Stimulated activated CD4-positive, alpha-beta T cell treated with anti-CD3 and anti-CD28 coated beads, Interleukin-1b, Interleukin-23, amount 100 ng/mL, for 1 hour (primary cell): Measurements from ENCODE around the gene DNAJC3.
"Not testable (repeated sequence)": the region's sequence is repeated elsewhere in the genome, so short reads cannot be mapped to it uniquely, and the experiment has no call there.

ENCODE experiments used
- DNase-seq, 2 donors: peaks; one replicate each; pipeline ENCODE4 v3.0.0-alpha.2; 2020; ENCODE audit warnings: low read depth in 2 of 2

DNAJC3 gene

DNA sequence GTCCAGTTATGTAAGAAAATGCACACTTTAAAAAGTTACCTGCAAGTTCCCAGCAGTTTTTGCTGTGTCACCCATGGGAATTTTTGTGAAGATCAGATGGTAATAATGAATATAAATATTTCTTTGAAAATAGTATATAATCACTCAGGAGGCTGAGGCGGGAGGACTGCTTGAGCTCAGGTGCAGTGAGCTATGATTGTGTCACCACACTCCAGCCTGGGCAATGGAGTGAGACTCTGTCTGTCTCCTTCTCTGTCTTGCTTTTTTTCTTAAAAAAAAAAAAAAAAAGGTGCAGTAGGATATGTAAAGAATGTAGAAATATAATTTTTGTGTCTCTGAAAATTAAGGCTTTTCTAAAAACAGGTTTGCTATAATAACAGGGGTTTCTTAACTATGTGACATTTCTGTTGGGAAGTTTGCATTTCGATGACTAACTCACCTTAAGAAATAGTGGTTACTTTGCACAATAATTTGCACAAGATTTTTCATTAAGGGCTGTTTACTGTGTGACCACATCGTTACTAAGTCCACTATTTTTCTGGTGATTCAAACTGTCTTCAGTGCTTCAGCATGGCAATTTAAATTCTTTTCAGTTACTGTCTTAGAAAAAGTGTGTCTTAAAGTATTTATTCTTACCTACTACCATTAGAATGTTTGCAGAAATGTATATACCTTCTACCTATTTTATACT, 37.3 kb downstream of the DNAJC3 start:
- DNase-seq, result no peak

DNA sequence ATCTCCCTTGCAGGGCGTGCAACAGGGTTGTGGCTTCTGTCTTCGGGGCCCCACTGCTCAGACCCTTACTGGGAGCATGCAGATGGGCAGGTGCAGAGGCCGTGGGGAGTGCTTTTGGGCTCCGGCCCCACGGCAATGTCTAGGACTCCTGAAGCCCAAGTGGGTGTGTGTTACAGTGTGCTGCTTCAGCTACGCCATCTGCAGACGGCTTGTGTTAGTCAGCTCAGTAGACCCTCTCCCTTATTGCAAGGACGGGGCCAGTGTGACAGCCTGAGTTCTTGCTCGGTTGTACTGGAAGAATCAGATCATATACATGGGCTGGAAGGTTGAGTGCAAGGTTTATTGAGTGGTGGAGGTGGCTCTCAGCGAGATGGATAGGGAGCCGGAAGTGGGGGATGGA, 39.3 kb downstream of the DNAJC3 start:
- DNase-seq, result no peak

DNA sequence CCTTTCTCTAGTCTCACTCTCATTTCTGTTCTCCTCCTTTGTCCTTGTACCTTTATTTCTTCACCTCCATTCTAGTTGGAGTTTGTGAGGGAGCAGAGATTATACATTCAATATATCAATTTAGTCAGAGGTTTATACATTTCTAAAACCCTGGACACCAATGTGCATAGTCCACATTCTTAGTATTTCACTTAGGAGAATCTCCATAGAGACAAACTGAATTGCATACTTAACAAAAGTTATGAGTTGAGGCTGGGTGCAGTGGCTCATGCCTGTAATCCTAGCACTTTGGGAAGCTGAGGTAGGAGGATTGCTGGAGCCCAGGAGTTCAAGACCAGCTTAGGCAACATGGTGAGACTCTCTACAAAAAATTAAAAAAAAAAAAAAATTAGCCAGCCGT, 45.3 kb downstream of the DNAJC3 start:
- DNase-seq, result no peak

DNA sequence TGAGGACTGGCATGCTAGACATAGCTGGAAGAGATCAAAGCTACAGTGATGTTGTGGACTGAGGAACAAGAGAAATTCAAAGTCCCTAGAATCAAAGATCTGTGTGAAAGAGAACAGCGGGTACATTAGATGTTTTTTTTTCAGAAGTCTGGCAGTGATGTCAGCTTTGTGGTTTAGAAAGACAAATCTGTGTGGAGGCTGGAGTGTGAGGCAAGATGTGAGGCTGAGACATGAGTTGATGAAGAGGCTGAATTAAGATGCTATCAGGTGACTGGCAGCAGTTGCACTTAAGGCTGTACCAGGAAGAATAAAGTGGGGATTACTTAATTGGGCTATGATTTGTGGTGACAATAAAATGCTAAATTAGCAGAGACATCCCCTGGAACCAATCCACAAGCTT, 46.5 kb downstream of the DNAJC3 start:
- no peak for DNase-seq

DNA sequence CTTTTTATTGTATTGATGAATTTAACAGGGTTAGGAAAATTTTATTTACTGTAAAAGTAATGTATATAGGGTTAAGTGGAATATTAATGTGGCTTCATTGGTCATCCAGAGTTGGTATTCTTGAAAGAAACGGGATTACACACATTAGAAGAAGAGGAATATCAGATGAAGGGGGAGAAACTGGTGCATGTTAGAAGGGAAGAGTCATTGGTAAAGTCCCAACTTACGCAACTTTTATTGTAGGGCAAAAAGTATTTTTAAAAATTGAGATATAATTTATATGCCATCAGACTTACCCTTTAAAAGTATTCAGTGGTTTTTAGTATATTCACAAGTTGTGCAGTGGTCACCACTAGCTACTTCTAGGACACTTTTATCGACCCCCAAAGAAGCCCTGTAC, 47.3 kb downstream of the DNAJC3 start:
- no peak for DNase-seq

DNA sequence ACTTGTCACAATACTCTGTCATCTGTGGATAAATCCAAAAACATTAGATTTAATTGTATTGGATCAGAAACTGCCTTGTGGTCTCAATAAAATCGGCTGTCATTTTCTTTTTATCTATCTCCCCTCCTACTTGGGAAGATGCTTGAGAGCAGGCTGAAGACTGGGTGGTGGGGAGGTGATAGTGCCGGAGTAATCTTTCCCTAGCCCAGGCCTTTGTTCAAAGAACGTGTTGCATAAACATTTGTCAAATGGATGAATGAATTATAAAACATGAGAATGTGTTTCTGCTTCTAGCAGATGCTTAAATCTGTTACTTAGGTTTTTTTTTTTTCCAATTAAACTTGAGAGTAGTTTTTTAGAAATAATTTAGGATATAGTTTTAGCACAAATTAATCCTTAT, 49.9 kb downstream of the DNAJC3 start:
- DNase-seq, result no peak

DNA sequence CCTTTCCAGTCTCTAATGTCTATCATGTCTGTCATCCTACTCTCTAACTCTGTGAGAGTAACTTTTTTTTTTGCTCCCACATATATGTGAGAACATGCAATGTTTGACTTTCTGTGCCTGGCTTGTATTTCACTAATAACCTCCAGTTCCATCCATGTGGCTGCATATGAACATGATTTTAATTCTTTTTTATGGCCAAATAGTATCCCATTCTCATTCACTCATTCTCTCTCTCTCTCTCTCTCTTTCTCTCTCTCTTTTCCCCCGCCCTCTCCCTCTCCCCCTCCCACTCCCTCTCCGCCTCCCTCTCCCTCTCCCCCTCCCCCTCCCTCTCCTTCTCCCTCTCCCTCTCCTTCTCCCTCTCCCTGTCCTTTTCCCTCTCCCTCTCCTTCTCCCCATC, 52.0 kb downstream of the DNAJC3 start:
- DNase-seq, result no peak

DNA sequence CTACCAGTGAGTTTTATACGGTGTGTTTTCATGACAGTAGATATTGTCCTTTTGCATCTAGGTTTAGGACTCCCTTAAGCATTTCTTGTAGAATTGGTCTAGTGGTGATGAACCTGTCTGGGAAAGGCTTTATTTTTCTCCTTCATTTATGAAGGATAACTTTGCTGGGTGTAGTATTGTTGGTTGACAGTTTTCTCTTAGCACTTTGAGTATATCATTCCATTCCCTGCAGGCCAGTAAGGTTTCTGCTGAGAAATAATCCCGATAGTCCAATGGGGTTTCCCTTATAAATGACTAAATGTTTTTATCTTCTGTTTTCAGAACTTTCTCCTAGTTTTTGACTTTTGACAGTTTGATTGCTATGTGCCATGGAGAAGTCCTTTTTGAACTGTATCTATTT, 57.2 kb downstream of the DNAJC3 start:
- DNase-seq, result no peak

DNA sequence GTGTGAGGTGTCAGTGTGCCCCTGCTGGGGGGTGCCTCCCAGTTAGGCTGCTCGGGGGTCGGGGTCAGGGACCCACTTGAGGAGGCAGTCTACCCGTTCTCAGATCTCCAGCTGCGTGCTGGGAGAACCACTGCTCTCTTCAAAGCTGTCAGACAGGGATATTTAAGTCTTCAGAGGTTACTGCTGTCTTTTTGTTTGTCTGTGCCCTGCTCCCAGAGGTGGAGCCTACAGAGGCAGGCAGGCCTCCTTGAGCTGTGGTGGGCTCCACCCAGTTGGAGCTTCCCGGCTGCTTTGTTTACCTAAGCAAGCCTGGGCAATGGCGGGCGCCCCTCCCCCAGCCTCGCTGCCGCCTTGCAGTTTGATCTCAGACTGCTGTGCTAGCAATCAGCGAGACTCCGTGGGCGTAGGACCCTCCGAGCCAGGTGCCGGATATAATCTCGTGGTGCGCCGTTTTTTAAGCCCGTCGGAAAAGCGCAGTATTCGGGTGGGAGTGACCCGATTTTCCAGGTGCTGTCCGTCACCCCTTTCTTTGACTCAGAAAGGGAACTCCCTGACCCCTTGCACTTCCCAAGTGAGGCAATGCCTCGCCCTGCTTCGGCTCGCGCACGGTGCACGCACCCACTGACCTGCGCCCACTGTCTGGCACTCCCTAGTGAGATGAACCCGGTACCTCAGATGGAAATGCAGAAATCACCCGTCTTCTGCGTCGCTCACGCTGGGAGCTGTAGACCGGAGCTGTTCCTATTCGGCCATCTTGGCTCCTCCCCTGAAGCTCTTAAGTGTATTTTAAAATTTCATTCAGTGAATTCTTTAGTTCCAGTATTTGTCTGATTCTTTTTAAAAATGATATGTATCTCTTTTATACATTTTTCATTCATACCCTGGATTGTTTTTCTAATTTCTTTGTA, 63.4 kb downstream of the DNAJC3 start:
- not testable (repeated sequence) for DNase-seq

DNA sequence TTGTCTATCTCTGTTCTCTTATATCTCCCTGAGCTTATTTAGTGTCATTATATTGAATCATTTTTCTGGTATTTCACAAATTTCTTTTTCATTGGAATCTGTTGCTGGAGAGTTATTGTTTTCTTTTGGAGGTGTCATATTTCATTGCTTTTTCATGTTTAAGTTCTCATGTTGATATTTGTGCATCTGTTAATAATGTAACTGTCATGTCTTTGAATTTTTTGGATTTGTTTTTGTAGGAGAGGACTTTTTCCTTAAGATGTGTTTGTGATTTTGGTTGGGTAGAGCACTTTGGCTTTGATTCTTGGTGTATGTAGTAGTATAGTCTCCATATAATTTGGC, 64.0 kb downstream of the DNAJC3 start:
- no peak for DNase-seq

DNA sequence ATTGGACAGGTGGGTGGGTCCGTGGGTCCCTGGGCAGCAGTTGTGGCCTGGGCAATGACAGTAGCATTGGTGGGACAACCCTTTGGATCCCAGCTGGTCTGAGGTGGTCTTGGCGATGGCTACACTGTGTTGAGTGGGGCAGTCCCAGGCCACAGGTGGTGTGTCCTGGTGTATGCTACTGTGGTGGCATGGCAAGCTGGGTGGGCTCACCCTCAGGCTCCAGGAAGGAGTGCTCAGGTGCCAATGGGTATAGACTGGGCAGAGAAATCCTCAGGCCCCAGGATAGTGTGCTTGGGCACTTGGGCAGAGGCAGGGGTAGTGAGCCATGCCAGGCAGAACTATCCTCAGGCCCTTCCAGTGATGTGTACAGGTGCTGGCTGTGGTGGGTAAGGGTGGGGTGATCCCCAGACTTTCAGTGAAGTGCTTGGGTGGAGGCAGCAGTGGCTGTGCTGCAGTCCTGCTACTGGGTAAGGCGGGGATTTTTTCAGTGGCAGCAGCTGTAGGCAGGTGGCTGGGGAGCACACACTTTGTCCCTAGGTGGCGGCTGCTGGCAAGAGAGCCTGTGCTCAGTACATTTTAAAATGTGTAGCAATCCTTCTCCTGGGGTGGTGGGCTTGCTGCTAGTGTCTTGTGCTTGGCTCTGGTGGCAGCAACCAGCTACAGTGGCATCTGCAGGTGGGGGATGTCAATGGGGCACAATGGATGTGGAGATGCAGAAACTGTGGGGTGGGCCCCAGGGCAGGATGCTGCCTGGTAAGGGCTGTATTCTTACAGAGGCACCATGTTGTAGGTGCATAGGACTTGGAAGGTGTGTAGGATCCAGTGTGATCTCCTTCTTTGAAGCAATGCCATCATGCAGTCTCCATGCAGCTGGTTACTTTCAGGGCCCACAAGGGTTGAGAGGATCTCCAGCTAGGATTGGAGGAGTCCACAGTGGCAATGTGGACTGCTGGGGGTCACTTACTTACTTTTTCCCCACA, 64.9 kb downstream of the DNAJC3 start:
- DNase-seq, result no peak

DNA sequence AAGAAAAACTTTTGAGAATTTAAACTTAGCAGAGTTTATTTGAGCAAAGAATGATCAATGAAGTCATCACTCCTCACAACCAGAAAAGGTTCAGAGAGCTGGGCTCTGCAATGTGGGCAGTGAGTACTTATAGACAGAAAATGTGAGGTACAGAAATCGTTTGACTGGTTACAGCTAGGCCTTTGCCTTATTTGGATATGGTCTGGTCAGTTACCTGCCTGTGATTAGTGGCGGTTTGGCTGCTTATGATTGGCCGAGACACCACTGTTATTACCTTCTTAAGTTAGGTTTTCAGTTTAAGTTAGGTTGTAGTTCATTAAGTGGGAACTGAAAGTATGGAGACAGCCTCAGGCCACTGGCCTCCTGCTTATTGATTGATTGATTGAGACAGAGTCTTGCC, 66.3 kb downstream of the DNAJC3 start:
- DNase-seq, result no peak

DNA sequence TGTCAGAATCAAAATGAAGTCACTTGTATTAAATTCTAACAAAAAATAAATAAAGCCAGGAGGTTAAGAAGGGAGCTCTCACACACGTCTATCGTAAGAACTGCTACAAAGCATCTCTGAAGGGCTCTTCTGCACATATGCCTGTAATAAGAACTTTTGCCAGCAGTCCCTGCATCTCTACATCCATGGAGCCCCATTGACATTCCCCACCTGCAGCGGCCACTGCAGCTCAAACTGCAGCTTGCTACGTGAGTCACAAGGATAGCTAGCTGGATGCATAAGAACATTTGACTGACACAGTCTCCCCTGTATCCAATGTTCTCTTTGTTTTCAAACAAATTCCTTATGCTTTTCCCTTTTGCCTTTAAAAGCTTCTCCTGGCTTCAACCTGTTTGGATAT, 68.3 kb downstream of the DNAJC3 start:
- DNase-seq, result no peak

DNA sequence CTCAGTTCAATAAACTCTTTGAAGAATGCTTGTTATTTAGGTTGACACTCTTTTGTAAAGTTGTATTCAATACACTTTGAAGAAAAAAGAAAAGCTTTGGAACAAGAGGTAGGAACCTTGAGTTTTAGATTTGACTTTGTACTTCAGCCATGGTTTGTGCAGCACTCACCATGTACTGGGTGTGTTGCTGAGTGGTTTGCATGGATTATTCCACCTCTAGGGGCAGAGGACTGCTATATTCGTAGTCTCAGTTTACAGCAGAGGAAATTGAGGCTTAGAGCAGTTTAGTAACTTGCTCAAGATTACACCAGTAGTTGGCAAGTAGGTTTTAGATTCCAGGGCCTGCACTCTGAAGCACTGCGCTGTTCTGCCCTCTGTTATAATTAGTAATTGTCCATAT, 68.8 kb downstream of the DNAJC3 start:
- no peak for DNase-seq

DNA sequence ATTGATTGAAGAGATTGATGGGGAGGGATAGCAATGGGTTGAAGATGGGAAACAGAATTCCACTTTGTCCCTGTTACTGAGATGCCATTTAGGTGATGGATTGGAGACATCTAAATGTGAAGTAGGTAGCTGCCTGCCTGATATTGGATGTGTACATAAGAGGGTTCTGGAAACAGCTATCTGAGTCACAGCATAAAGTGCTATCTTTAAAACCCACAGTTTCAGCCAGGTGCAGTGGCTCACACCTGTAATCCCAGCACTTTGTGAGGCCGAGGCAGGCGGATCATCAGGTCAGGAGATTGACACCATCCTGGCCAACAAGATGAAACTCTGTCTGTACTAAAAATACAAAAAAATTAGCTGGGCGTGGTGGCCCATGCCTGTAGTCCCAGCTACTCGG, 72.6 kb downstream of the DNAJC3 start:
- no peak for DNase-seq

DNA sequence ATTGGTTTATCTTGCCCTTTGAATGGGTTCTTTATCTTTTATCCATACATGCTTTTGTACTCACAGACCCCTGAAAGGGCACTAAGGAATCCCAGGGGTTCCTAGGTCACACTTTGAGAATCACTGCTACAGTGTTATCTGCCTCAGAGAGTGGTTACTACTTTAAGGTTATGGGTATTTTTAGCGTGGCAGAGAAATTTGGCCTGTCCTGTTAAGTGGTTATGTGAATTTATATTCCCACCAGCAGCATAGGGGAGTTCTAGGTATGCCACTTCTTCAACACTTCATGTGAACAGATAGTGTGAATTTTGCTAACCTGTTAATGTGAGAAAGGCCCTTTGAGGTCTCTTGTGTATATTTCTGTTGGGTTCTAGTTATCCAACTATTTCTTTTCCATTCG, 75.7 kb downstream of the DNAJC3 start:
- DNase-seq, result no peak

DNA sequence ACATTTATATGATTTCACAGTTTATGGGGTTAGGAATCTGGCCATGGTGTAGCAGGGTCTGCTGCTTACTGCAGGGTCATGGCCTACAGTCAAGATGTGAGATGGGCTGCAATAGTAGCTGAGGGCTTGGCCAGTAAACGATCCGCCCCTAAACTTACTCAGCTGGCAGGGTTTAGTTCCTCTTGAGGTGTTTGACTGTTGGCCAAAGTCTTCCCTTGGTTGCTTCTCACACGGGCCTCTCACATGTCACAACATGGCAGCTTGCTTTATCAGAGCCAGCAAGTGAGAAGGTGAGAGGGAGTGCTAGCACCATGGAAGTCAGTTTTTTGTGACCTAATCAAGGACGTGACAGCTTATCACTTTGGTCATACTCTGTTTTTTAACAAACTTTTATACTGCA, 77.1 kb downstream of the DNAJC3 start:
- no peak for DNase-seq

DNA sequence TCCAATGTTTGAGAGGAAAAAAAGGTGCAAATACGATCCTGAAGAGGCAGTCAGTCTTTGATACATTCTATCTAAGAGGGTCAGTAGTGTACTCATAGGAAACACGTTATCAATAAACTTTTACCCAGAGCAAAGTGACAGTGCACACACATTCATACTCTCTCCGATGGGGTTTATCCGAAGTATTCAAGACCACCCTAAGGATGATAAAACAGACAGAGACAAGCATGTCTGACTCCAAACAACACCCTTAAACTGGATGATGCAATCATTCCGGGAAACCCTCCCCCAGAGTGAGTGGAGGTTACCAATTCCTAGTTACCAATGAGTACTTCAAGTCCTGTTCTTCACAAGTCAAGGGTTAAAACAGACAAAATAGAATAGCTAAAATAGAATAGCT, 79.1 kb downstream of the DNAJC3 start:
- DNase-seq, result no peak

DNA sequence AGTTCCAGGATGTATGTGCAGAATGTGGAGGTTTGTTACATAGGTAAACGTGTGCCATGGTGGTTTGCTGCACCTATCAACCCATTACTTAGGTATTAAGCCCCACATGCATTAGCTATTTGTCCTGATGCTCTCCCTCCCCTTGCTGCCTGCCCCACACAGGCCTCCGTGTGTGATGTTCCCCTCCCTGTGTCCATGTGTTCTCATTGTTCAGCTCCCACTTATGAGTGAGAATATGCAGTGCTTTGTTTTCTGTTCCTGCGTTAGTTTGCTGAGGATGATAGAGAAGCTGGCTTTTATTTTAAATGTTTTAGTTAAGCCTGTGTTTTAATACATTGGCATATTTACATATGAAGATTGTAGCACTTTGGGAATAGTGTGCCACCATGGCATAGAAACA, 85.7 kb downstream of the DNAJC3 start:
- not testable (repeated sequence) for DNase-seq

DNA sequence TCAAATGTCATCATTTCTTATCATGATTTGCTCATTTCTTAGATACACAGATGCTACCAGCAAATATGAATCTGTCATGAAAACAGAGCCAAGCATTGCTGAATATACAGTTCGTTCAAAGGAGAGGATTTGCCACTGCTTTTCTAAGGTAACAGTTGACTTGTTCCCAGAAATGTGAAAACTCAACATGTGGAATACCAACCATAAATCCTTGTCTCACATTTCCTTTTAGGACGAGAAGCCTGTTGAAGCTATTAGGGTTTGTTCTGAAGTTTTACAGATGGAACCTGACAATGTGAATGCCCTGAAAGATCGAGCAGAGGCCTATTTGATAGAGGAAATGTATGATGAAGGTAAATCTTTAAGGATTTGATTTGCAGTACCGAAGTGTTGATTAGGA, 86.7 kb downstream of the DNAJC3 start:
- no peak for DNase-seq

DNA sequence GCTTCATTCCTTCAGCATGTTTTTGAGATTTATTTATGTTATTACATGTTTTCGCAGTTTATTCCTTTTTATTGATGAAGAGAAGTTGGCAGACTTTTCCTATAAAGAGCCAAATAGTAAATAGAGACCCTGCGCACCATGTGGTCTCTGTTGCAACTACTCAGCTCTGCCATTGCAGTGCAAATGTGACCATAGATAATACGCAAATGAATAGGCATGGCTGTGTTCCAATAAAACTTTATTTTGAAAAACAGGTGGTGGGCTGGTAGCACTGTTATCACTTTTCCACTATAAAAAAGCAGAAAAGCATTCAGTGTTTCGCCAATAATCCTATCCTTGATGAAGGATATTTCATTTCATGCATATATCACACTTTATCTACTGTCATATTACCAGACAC, 95.0 kb downstream of the DNAJC3 start:
- DNase-seq, result no peak

DNA sequence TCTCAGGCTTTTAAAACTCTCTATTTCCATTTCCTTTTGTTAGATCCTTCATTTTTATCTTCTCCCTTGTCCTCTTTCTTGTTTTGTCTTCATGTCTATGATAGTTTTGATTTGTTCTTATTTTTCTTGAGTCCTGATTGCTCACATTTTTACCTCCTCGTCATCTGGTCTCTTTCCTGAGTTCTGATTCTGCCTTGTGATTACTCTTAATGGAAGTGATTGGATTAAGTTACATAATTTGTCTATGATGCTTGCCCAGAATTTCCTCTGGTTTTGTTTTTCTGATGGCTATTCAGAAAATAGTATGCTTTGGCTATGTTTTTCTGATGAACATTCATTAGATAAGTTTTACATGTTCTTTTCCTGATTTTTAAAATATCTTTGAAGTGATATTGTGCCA, 102.6 kb downstream of the DNAJC3 start:
- no peak for DNase-seq
